HG02571 (cell line): ENCODE data around the gene ITGA5.

Experiments used
- ATAC-seq: cut with Tn5 transposase; IDR thresholded peaks from one replicate; pipeline ENCODE4 v1.9.1; 2021; ENCODE audit warnings: mild to moderate bottlenecking, moderate library complexity; ENCODE audit not compliant: unreplicated experiment

The ITGA5 gene

DNA sequence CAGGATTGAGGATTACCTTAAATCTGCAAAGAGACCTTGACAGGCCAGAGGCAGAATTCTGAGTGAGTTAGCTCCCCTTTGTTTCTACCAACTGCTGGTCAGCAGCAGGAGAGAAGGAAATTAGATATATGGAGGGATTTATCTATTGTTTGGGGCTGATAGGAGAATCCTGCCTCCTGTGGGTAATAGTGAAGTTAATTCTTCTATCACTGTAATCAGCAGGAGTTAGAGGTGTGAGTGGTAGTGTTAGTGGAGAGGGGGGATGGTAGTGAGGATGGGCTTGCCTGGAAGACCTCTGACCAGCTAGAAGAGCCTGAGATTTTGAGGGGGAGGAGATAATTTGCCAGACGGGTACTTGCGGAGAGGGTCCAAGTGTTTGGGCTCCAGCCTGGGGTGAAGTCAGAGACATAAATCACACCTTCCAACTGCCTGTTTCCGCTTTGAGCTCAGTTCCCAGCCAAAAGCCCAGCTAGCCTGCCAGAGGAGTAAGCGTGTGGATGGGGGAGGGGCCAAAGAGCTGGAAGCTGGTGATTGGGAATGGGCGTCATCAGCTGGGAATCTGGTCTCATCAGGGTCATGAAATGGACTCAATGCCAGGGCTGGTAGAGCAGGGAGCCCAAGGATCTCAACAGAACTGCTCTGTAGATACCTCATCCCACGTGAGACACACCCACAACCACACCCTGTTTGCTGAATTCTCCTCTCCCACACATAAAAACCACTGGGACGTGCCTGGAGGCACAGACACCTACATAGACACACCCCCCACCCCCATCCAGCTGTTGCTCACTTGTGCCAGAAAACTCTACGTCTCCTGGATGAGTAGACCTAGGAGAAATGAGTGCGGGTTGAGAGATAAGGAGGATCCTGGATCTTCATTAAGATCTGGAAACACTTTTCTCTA, 13.1 kb upstream of the ITGA5 start:
- no peak for ATAC-seq

DNA sequence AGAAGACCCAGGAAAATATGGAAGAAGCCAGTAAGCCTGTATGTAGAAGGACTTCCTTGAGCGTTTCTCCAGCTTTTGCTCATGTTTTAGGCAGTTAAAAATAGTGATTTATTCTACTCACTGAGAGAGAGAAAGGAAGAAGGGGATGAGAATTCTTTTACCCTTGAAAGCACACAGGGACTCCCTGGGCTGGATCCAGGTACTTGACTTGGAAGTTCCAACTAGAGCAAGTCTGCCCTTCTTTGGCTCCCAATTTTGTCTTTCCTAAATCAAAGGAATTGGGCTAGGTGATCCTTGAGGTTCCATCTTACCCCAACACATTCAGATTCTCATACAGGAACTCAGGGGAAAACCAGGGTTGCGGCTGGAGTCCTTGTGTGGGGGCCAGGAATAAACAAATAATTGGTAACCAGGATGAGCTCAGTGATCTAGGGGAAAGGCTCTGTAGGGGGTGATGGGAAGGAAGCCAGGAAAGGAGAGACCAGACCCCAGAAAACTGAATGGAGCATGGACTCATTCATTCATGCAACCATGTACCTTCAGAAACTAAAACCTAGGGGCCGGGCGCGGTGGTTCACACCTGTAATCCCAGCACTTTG, 11.5 kb upstream of the ITGA5 start:
- no peak for ATAC-seq

DNA sequence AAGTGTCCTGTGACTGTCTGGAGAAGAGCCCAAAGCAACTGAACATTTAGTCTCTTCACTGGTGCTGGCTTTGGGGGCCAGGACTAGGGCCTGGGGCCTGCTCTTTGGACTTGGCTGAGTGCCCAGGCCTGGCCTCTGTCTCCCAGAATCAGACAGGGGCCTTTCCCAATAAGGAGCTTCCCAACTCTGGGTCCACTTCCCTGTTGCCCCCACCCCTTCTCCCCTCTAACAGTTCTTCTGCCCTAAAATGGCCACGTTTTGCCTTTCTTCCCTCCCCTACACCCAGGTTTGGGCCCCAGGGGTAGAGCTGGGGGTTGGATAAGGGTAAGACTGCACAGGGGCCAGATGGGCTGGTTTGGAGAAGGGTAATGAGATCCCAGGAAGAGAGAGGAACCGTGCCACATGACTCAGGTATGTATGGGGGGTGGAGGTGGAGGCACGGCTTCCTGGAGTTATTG, 10.0 kb upstream of the ITGA5 start:
- no peak for ATAC-seq

DNA sequence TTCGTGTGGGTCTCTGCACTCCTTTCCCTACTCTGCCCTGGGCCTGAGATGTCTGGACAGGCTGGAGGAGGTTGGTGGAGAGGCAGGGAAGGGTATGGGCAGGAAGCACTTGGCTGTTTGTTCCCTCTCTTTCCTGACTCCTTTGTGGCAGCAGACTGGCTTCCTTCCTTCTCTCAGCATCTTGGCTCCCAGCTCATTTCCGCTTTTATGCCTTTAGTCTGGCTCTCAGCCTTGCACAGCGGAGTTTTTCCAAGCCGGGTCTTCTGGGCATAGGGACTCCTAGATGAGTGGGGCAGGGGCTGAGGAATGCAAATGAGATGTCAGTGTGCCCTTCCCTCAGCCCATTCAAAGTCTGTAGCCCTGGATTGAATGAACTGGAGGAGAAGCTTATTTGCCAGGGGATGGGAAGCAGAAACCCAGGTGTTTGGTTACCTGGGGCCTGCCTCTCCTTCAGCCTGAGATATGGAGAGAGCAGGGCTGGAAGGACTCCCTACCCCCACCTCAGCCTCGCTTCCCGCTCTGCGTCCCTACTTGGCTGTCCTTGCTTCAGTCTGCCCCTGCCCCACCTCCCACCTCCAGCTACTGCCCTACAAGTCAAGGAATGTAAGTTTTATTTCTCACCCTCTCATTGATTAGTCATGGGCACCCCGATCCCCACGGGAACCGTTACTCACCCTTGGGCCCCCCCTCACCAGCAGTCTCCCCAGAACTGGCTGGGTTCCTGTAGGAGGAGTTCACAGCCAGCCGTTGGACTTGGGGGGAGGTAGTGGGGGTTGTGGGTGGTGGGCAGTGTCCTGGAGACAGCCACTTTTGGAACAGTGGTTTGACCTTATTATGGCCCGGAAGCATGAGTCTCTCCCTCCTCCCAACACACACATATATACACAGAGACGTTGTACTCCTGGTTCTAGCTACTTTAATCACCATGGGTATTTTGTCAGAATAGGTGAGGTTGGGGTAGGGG, 9.3 kb upstream of the ITGA5 start:
- ATAC-seq, result no peak

DNA sequence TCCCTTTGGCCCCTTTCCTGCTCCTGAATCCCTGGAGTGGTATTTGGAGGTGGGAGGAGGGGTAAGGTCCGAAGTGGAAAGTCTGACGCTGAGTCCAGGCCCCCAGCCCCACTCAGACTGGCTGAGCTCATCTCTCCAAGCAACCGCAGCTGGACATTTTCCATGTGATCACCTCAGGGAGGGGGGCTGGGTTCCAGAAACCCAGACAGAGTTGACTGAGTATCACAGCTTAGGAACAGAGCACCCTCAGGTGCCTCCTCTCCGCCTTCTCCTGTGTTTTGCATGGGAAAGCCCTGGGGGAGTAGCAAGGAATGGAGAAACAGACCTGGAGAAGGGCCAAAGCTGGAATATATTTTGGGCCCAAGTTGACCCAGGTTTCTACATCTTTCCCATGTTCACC, 8.0 kb upstream of the ITGA5 start:
- no peak for ATAC-seq

DNA sequence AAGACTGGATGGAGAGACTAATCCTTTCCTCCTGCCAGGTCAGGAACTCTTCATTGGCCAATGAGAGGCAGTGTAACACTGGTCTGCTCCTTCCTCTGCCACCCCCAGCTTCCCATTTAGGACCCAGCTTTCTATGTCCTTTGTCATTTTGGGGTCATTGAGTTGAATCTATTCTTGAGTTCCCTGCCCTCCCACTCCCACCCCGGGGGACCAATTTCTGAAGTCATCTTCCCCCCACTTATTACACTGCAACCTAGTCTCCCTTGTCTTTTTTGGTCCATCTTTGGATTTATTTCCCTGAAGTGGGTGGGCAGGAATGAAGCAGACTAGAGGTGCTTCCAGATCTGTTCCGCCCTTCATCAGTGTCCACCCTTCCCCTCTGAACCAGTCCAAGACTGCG, 7.6 kb upstream of the ITGA5 start:
- no peak for ATAC-seq

DNA sequence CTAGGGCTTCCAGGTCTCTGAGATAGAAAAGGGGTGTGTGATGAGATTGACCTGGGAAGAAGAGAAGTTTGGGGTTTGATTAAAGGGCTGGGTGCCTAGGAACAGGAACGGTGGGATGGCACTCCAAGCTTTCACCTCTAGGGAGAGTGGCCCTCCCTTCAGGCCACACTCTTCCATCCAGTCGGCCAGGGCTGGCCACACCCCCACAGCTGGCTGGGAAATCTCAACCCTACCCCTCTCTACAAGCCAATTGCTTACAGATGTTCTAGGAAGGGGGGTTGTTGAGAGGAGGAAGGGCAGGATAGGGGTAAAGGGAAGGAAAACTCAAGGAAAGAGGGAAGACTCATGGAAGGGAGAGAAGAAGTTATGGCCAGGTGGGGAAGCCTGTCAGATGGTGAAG, 6.6 kb upstream of the ITGA5 start:
- ATAC-seq, result no peak

DNA sequence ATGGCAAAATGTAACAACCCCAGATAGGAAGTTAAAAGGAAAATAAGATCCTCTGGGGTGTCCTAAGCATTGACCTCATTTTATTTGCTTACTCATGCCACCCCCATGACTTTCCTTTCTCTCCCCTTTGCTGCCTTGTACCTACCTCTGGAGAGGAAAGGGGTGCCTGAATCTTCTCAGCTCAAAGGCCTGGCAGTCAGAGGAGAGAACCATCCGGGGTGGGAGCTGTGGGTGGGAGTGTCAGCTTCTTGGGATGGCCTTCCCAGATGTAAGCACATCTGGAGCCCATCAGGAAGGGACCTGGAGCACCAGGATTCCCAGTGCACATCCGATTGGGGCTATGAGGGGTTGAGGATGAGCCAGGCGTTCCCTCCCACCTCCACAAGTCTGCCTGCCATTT, 5.2 kb upstream of the ITGA5 start:
- no peak for ATAC-seq

DNA sequence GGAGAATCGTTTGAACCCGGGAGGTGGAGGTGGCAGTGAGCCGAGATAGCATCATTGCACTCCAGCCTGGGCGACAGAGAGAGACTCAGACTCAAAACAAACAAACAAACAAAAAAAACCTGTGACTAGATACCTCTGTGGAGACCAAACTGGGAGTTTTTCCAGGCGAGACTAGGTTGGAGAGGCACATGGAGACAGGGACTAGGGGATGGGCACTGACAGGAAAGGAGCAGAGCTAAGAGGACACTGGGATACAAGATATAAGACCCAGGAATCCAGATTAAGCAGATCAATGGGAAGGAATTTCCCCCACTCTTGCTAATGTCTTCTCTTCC, 4.7 kb upstream of the ITGA5 start:
- ATAC-seq, result no peak

DNA sequence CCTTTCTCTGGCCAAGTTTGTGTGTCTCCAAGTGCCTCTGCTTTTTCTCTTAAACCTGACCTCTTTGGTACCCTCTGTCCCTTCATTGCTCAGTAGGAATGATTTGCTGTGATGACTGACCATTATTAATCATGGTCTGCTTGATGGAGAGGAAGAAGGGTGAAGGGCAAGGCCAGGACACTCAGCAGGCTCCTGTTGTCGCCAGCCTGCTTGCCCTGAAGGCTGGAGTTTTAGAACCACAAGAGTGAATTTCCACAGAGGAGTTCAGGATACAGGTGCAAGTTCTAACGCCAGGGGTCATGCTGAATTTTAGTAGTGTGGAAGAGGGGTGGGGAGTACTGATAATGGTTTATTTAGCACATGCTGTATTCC, 2.8 kb upstream of the ITGA5 start:
- no peak for ATAC-seq

DNA sequence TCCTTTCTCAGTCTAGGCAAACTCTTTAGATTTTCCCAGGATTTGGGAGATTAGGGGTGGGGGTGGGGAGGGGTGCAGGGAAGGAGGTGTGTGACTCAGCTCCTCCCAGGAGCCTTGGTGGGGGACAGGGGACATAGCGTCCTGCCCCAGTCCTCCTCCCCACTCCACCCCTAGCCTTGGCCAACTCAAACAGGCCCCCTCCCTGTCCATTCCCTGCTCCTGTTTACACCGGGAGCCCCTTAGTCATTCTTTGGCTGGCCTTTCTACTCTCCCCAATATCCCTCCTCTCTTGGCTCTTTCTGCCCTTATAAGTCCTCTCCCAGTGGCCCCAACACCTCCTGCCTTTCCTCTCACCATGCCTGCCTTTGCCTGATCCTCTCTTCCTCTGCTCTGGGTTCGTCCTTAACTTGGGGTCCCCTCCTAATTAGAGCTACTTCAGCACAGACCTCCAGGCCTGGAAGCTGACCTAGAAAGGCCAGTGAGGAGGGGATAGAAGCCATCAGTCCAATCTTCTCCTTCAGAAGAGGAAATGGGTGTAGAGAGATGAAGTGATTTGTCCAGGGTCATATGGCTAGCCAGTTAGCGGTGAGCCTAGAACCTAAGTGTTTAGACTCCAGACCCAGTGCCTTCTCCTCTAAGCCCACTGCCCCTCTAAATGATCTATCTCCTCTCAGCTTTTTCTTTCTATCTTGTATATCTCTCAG, 2.3 kb upstream of the ITGA5 start:
- no peak for ATAC-seq

DNA sequence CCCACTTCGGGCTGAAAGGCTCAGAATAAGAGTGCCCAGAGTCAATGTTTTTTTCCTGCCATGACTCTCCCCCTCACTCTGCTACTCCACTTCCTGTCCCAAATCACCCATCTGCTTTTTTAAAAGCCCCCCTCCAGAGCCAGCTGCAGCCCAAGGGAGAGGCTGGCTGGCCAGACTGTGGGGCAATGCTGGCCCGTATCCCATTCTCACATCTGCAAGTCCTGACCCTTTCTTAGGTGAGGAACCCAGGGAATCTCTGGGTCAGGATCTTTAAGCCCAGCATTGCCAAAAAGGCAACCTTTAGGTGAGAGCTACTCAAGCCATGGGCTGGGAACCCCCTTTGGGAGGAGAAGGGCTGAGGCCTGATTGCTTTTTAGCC, 1.7 kb upstream of the ITGA5 start:
- ATAC-seq, result no peak

DNA sequence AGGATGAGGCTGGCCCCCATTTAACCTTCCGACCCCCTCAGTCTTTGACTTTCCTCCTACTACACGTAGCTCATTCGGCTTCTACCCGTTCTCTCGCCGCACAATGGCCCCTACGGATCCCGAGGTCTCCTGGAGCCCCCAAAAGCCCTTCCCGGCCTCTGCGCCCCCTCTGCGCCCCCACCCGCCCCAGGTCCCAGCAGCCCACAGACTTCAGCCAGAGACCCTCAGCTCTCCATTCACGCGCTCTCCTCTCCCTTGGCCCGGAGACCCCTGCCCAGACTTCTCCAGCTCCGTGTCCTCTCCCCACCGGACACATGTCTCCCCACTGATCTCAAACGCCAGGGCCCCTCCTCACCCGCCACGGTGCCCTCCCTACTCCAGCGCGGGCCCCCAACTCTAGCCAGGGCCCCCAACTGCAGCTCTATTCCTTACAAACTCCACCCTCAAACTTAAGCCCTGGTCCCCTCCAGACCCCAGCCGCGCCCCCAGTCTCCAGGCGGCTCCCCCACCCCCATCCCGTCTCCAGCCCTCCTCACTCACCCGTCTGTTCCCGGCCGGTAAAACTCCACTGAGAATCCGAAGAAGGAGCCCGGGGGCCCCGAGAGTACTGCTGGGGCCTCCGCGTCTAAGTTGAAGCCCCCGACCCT, 502 bp downstream of the ITGA5 start:
- ATAC-seq, result no peak

DNA sequence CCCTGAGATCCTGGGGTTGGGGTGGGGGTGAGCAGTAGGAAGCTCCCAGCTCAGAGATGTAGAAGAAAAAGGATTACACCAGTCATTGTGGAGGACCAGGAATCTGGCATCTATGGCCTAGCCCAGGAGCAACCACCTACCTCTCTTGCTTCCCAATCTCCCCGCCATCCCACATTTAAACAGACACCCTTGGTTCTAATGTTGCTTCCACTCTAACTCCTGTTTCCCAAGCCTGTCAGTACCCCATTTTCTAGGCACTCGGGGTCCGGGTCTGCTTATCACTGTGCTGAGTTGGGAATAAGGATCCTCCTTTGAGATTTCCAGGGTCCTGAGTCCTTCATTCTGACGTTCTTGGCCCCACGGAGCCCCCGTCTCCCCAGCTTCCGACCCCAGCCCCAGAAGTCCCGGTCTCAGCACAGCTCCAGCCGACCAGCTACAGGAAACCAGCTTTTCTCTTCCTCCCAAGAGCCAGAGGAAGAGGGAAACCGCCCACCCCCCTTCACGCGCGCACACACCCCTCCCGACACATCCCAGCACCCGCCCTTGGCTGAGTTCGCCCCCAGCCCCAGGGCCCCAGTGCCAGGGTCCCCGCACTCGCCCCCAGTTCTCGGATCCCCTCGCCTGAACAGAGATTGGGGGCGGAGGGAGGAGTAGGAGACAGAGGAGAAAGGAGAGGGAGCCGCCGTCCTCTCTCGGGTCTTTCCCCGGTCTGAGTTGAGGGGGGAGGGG, 1.2 kb downstream of the ITGA5 start:
- no peak for ATAC-seq

DNA sequence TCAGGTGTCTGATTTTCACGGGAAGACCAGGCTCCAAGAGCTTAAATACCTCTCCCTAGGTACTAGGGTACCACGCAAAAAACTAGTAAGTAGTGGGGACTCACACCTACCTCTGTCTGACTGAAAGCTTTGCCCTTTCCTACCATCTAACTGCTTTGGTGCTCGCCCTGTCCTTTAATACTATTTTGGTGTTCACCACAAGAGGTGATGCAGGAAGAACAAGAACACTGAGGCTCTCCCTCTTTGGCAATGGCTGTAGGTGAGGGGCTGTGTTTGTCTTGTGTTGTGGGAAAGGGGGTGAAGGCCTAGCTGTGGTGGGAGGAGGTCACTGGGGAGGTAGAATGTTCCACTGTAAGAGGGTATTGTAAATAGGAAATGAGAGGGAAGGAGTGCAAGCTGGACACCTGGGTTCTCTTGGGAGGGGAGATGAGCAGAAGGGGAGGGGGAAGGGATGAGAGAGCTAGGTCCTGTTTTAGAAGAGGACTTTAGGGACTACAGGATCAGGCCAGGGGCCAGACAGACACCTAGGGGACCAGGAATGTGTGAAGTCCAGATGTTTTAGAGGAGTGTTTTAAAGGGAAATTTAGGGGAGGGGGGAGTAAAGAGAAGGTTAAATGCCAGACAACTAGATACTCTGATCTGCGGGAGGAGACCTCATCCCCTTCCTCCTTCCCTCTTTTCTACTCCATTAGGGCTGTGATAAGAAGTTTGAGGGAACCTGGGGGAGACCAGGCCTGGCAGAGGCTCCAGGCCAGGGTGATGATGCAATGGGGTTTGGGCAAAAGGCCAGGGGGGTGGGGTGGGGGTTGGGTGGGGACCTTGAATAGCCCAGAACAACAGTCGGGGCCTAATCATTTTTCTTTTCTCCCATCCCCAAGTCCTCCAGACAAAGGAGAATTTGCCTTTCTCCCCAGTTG, 2.1 kb downstream of the ITGA5 start:
- ATAC-seq, result no peak

DNA sequence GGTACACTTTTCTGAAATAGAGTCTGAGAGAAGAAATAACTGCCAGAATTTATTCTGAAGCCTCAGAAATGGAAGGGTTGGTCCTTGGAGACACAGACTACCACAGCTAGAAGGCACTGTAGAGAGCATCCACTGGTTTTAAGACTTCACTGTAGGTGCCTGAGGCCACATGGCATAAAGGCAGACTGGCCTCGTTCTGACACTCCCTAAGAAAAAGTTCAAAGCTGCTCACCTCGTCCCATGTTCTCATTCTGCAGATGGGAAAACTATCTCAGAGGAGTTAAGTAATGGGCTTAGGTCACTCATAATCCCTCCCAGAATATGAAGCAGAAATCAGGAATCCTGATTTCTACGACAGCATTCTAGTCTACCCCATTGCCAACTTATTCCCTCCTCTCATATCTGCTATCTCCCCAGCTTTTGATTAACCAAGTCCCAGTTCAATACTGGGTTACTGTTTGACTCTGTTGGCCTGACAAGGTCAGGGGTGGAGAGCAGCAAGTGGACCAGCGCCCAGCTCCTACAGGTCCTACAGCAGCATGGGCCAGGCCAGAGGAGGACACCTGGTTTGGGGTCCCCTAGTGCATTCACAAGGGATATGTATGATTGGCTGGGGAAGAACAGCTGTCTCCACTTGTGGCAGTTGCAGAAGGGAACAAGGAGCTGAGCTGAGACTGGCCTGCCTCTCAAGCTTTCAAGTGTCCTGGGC, 3.7 kb downstream of the ITGA5 start:
- no peak for ATAC-seq

DNA sequence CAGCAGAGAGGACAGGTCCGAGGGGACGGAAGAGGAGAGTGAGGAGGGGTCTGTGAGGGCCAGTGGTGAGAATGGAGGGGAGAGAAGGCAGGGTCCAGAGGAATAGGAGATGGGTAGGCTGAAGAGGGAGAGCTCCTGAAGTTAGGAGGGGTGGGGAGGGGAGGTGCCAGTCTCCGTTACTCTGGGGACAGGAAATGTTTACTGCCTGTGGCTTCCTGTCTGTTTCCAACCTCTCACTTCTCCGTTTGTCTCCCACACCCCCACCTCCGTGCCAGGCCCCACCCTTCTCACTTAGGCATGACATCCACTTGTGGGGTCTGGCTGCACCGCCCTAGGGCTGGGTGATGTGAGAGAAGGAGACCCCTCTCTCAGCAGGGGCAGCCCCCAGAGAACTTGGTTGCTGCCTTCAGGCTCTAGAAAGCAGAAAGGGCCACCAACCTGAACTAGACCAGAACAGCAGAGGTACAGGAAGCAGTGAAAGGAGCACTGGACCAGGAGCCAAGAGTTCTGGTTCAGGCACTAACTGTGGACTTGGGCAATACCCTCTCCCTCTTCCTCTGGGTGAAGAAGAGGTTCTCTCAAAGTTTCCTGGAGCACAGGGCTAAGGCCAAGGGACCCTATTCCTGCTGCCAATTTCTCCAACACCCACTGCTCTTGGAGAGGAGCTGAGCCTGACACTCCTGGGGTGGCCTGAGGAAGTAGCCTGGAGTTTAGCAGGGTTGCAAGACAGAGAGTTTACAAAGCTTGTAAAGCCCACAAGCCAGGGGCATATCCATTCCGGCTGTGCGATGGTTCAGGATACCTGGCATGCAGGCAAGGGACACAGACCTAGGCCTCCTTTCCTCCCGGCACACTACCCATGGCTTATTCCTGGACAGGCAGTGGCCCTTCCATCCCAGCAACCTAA, 5.5 kb downstream of the ITGA5 start:
- no peak for ATAC-seq
